ENCODE results near the gene SLC7A14.

The SLC7A14 gene

DNA sequence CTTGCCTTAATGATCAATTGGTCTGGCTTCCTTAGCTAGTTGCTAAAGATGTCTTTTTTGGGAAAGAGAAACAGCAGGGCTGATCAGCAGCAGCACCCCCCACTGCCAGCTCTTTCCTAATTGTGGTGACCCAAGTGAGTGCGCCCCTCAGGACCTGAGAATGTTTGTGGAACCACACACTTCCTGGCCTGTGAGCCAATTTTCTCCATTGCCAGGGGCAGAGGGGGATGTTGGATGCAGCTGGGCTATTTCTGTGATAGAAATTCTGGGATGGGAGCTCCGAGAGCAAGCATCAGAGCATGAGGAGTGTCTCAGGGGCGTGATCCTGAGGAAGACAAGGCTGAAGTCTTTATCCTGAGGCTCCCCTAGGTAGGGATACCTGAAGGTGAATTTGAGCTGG is 100.6 kb downstream of the SLC7A14 start:
- H3K27me3 Mint-ChIP-seq, result peaks cover 18% of the 10 kb centered on the region
- H3K9me3 Mint-ChIP-seq, result no peaks in the 10 kb centered on the region
- no peaks in the 10 kb centered on the region for H3K36me3 Mint-ChIP-seq
- H3K4me3 Mint-ChIP-seq, result no peak overlapping the region
- no peak for ATAC-seq
- no peak overlapping the region for H3K27ac Mint-ChIP-seq
- no peaks in the 10 kb centered on the region for H3K4me1 Mint-ChIP-seq

DNA sequence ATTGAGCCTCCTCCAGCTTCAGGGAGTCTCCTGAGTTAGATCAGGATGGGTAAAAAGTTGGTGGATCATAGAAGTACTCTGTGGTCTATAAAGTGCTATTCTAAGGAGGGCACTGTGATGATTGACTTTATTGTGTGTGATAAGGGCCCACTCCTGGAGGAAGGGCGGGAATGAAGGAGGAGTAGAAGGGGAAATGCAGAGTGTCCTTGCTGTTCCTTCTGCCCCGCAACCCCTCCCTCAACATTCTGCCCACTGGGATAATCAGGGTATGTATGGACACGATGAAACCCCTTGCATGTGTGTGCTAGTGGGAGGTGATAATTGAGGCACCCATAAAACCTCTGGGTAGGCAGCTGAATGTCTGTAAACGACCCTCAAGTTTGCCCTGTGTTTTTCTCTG is 101.0 kb downstream of the SLC7A14 start:
- Mint-ChIP-seq H3K27ac (no peak overlapping the region), H3K4me3 (no peak overlapping the region), H3K36me3 (no peaks in the 10 kb centered on the region), H3K4me1 (no peaks in the 10 kb centered on the region), H3K9me3 (no peaks in the 10 kb centered on the region), H3K27me3 (peaks cover 18% of the 10 kb centered on the region)
- ATAC-seq, result no peak

DNA sequence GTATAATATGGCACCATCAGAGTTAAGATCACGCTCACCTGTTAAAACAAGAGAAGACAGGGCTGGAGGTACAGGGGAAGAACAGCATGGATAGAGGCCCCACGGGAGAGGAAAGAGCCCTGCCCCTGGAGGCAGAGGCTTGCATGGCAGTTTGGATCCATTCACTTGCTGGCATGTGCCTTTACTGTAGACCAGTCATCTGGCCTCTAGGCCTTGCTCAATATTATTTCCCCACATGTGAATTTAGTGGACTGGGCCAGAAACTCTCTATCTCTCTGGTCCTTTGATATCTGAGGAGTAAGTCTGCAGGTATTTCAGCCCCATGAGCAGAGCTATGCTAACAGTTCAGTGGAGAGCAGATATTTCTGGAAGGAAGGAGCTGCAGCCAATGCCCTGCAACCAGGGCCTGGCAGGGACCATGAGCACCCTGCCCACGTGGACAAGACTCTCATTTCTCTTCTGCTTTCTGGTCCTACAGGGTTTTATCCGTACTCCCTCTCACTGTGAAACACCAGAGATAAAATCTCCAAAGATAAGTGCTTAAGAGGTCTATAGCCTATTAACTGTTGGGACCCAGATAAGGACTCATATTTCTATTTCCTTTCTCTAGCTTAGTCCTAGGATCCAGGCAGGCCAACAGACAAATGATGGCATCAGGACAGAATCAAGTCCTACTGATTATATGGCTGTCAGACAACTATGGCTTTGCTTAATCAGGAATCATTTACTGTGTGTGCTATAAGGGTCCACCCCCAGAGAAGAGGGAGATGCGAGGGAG is 102.2 kb downstream of the SLC7A14 start:
- Mint-ChIP-seq H3K4me3 (no peak overlapping the region), H3K36me3 (no peaks in the 10 kb centered on the region), H3K27me3 (peaks cover 18% of the 10 kb centered on the region), H3K27ac (no peak overlapping the region), H3K9me3 (no peaks in the 10 kb centered on the region), H3K4me1 (no peaks in the 10 kb centered on the region)
- ATAC-seq, result peak; percentile 6

DNA sequence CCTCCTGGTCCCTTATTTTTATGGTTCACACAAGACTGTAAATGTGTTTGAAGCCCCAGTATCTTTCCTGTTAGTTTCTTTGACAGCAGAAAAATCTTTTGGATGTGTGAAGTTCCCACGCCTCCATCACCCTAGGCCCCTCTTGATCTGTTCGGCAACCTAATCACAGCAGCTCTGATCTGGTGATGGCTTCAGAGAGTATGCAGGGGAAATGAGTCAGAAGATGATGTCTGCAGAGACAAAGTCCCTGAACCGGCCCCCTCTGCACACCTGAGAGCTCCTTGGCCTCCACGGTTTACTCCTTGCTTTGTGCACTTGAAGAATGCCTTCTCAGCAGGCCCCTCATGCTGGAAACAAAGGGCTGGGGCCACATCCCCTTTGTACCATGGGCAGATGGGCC is 103.7 kb downstream of the SLC7A14 start:
- Mint-ChIP-seq H3K4me1 (no peaks in the 10 kb centered on the region), H3K4me3 (no peak overlapping the region), H3K27ac (no peak overlapping the region), H3K9me3 (no peaks in the 10 kb centered on the region), H3K27me3 (peaks cover 18% of the 10 kb centered on the region), H3K36me3 (no peaks in the 10 kb centered on the region)
- ATAC-seq, result no peak

DNA sequence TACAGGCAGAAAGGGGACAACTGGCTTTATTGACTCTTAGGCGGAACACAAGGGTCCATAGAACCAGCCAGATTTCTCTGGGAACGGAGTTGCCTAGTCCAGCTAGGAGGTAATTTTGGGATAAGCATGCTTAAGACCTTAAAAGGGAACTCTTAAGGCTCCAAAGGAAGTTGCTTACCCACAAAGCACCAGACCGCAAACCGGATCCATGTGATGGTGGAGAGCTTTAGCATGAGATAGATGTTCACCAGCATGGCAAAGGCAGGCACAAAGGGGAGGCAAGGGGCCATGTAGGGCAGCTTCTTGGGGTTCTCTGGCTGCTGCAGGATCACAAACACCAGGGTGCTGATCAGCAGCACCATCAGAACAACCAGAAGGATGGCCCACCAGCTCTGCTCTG is 105.8 kb downstream of the SLC7A14 start:
- Mint-ChIP-seq H3K4me1 (no peaks in the 10 kb centered on the region), H3K36me3 (no peaks in the 10 kb centered on the region), H3K9me3 (no peaks in the 10 kb centered on the region), H3K27me3 (peaks cover 16% of the 10 kb centered on the region), H3K27ac (no peak overlapping the region), H3K4me3 (no peak overlapping the region)
- no peak for ATAC-seq

- no peak overlapping the region for H3K4me3 Mint-ChIP-seq
- peaks cover 35% of the 10 kb centered on the region for H3K27me3 Mint-ChIP-seq
- no peak overlapping the region for H3K27ac Mint-ChIP-seq
- ATAC-seq, result no peak
- H3K36me3 Mint-ChIP-seq, result no peaks in the 10 kb centered on the region
- no peaks in the 10 kb centered on the region for H3K9me3 Mint-ChIP-seq
- H3K4me1 Mint-ChIP-seq, result no peaks in the 10 kb centered on the region
Measured at GRCh38 chr3:170477395-170477794, 108.5 kb downstream of the SLC7A14 start.

- no peaks in the 10 kb centered on the region for H3K9me3 Mint-ChIP-seq
- ATAC-seq, result no peak
- H3K4me3 Mint-ChIP-seq, result no peak overlapping the region
- H3K4me1 Mint-ChIP-seq, result no peaks in the 10 kb centered on the region
- peaks cover 45% of the 10 kb centered on the region for H3K27me3 Mint-ChIP-seq
- H3K36me3 Mint-ChIP-seq, result no peaks in the 10 kb centered on the region
- H3K27ac Mint-ChIP-seq, result no peak overlapping the region
Measured at GRCh38 chr3:170476291-170476690, 109.6 kb downstream of the SLC7A14 start.

- Mint-ChIP-seq H3K27me3 (peaks cover 56% of the 10 kb centered on the region), H3K4me3 (no peak overlapping the region), H3K36me3 (no peaks in the 10 kb centered on the region), H3K9me3 (no peaks in the 10 kb centered on the region), H3K4me1 (no peaks in the 10 kb centered on the region), H3K27ac (no peak overlapping the region)
- ATAC-seq, result no peak
Measured at GRCh38 chr3:170475092-170475685, 110.7 kb downstream of the SLC7A14 start.

GRCh38 chr3:170473358-170473757 is 112.5 kb downstream of the SLC7A14 start:
- no peaks in the 10 kb centered on the region for H3K36me3 Mint-ChIP-seq
- ATAC-seq, result no peak
- no peaks in the 10 kb centered on the region for H3K9me3 Mint-ChIP-seq
- H3K4me1 Mint-ChIP-seq, result no peaks in the 10 kb centered on the region
- H3K4me3 Mint-ChIP-seq, result no peak overlapping the region
- peaks cover 65% of the 10 kb centered on the region for H3K27me3 Mint-ChIP-seq
- H3K27ac Mint-ChIP-seq, result no peak overlapping the region

- H3K4me1 Mint-ChIP-seq, result no peaks in the 10 kb centered on the region
- peaks cover 64% of the 10 kb centered on the region for H3K27me3 Mint-ChIP-seq
- no peak for ATAC-seq
- no peak overlapping the region for H3K27ac Mint-ChIP-seq
- H3K9me3 Mint-ChIP-seq, result no peaks in the 10 kb centered on the region
- no peak overlapping the region for H3K4me3 Mint-ChIP-seq
- H3K36me3 Mint-ChIP-seq, result no peaks in the 10 kb centered on the region
Measured at GRCh38 chr3:170471149-170471548, 114.7 kb downstream of the SLC7A14 start.

DNA sequence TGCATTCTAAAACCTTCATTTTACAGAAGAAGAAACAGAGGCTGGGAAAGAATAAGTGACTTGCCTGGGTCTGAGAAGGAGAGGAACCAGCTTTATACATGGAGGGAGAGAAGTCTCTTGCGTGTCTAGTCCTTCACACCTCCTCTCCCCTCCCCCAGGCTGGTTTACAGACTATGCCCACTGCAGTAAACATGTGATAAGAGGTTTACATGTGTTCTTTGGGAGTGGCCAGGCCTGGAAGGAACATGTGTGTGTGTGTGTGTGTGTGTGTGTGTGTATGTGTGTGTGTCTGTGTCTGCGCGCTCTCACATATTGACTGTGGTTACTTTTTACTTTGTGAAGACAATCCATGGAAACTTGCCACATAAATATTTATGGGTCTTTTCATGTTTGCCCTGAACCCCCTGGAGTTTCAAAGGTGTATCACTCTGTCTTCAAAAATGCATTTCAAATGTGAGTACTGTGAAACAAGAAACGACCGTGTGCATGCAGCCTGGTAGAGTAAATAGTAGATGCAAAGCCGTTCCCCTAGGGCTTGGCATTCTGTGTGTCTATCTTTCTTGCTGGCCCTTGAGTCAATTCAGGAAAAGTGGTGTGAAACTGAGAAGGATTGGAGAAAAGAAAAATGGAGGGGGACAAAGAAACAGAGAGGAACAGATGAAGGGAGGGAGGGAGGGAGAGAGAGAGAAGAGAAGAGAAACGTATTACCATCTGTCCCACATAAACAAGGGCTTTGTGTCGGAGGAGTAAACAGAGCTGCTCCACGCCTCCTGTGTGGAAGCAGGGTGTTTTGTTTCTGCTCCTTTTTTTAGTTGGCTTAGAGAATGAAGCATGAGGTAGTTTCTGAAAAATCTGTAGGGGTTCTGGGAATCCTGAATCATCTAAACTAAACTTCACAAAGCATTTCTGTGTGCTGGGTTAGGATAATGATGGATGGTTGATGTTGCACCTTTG is 115.5 kb downstream of the SLC7A14 start:
- H3K36me3 Mint-ChIP-seq, result no peaks in the 10 kb centered on the region
- peaks cover 56% of the 10 kb centered on the region for H3K27me3 Mint-ChIP-seq
- H3K27ac Mint-ChIP-seq, result no peak overlapping the region
- H3K4me3 Mint-ChIP-seq, result no peak overlapping the region
- H3K4me1 Mint-ChIP-seq, result no peaks in the 10 kb centered on the region
- no peak for ATAC-seq
- no peaks in the 10 kb centered on the region for H3K9me3 Mint-ChIP-seq

GRCh38 chr3:170469151-170470062 is 116.5 kb downstream of the SLC7A14 start:
- Mint-ChIP-seq H3K4me3 (no peak overlapping the region), H3K36me3 (no peaks in the 10 kb centered on the region), H3K27ac (no peak overlapping the region), H3K27me3 (peaks cover 46% of the 10 kb centered on the region), H3K9me3 (no peaks in the 10 kb centered on the region), H3K4me1 (no peaks in the 10 kb centered on the region)
- ATAC-seq, result no peak

DNA sequence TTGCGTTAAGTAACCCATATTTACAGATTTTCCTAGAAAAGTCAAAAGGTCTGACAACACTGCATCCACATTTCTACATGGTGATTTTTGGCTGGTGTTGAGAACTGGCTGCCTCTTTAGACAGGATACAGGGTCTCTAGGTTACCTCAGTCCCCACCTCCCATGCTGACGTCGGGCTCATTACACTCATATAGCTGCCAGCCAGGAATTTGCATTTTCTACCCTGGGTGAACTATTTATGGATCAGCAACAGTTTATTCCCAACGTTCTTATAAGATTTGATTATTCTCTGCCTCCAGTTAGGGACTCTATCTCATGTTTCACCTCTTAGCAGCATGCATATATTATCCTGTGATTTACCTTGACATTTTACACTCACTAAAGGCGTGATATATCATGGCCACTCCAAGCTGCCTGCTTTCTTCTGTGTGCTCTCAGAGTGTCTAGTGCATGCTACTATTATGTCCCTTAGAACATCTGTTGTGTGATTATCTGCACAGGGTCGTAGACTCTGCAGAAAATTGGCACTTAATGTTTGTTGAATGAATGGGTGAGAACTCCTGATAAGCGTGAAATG is 118.2 kb downstream of the SLC7A14 start:
- H3K9me3 Mint-ChIP-seq, result no peaks in the 10 kb centered on the region
- ATAC-seq, result no peak
- peaks cover 42% of the 10 kb centered on the region for H3K27me3 Mint-ChIP-seq
- H3K4me3 Mint-ChIP-seq, result no peak overlapping the region
- H3K36me3 Mint-ChIP-seq, result no peaks in the 10 kb centered on the region
- no peak overlapping the region for H3K27ac Mint-ChIP-seq
- no peaks in the 10 kb centered on the region for H3K4me1 Mint-ChIP-seq

DNA sequence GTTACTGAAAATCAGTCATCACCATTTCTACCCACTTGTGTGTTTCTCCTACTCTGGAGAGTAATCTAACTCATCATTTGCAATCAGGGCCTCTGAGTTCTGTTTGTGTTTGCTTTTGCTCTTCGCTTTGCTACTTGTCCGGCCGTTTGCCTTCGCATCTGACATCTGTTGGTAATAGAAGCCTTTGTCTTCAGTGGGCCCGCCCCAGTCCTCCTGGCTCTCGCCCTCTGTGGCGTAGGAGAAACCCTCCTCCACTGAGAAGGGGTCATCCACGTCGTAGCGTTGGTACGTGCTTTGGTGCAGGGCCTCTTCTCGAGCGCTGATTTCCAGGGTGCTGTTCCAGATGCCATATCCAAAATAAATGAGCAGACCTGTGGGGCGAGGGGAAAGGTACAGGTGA is 118.9 kb downstream of the SLC7A14 start:
- no peaks in the 10 kb centered on the region for H3K36me3 Mint-ChIP-seq
- peaks cover 43% of the 10 kb centered on the region for H3K27me3 Mint-ChIP-seq
- ATAC-seq, result no peak
- H3K4me1 Mint-ChIP-seq, result no peaks in the 10 kb centered on the region
- H3K4me3 Mint-ChIP-seq, result no peak overlapping the region
- H3K9me3 Mint-ChIP-seq, result no peaks in the 10 kb centered on the region
- H3K27ac Mint-ChIP-seq, result no peak overlapping the region
